Measurements from ENCODE around the gene AHCYL1. TPM values are rescaled to one million over a fixed set of nuclear protein-coding genes. Genes with fewer than 3 reads are reported as not detected.
"Not testable (repeated sequence)": the region's sequence is repeated elsewhere in the genome, so short reads cannot be mapped to it uniquely, and the experiment has no call there.

Gene AHCYL1
- total and polyA plus RNA-seq, 9 donors = 41.1 to 113 (median 85.8) TPM

DNA sequence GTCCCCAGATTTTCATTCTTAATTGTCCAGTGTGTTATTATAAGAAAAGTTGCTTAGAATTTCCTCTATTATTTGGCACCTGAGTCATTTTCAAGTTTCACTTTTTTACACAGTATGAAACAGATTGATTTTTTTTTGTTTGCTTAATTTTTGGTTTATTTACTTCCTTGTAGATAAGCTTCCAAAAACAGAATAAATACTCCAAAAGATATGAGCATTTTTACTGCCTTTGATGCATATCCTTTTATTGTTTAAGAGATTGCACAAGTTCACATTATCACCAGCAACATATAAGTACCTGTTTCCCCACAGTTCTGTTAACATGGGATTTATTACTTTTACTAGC lies 36.3 kb upstream of the AHCYL1 start:
- intact Hi-C loops (cut with DNase I) = no loop called here
- H3K27ac ChIP-seq = no peak overlapping the region
- no peaks in the 10 kb centered on the region for H3K36me3 ChIP-seq
- H3K27me3 ChIP-seq = no peaks in the 10 kb centered on the region
- no peaks in the 10 kb centered on the region for H3K9me3 ChIP-seq
- no peak for TF ChIP-seq POLR2A (IDR thresholded peaks at IDR 0.05)
- TF ChIP-seq EP300 (IDR thresholded peaks at IDR 0.05) = no peak
- TF ChIP-seq, protein P1, sequence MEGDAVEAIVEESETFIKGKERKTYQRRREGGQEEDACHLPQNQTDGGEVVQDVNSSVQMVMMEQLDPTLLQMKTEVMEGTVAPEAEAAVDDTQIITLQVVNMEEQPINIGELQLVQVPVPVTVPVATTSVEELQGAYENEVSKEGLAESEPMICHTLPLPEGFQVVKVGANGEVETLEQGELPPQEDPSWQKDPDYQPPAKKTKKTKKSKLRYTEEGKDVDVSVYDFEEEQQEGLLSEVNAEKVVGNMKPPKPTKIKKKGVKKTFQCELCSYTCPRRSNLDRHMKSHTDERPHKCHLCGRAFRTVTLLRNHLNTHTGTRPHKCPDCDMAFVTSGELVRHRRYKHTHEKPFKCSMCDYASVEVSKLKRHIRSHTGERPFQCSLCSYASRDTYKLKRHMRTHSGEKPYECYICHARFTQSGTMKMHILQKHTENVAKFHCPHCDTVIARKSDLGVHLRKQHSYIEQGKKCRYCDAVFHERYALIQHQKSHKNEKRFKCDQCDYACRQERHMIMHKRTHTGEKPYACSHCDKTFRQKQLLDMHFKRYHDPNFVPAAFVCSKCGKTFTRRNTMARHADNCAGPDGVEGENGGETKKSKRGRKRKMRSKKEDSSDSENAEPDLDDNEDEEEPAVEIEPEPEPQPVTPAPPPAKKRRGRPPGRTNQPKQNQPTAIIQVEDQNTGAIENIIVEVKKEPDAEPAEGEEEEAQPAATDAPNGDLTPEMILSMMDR (IDR thresholded peaks at IDR 0.05) = no peak
- no peak overlapping the region for H3K4me3 ChIP-seq
- no peak for DNase-seq
- H3K4me1 ChIP-seq (ENCODE audit: insufficient read depth) = no peaks in the 10 kb centered on the region

DNA sequence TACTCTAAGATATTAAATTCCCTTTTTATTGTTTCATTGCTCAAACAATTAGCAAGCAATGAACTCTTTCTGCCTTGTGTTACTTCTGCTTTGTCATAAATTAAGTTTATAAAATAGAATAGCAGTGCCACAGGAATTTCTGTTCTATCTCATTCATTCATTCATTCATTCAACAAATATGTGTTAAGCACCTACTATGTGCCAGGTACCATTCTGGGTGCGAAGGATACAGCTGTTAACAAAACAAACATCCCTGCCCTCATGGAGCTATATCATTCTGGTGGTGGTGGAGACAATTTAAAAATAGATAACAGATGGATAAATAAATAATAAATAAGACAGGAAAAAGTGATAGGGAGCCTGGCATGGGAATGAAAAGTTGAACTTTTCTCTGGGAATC lies 34.5 kb upstream of the AHCYL1 start:
- Histone ChIP-seq H3K4me1 (ENCODE audit: insufficient read depth) (no peaks in the 10 kb centered on the region), H3K9me3 (no peaks in the 10 kb centered on the region), H3K36me3 (no peaks in the 10 kb centered on the region), H3K27me3 (no peaks in the 10 kb centered on the region), H3K4me3 (no peak overlapping the region), H3K27ac (no peak overlapping the region)
- 76 to 80% (median 78%) methylated on average over 1 of the region's 1 CpG for WGBS, 3 donors
- DNase-seq = no peak
- intact Hi-C loops (cut with DNase I) = no loop called here
- TF ChIP-seq POLR2A (IDR thresholded peaks at IDR 0.05) = no peak
- TF ChIP-seq EP300 (IDR thresholded peaks at IDR 0.05) = no peak
- TF ChIP-seq, protein P1 (IDR thresholded peaks at IDR 0.05) = no peak

DNA sequence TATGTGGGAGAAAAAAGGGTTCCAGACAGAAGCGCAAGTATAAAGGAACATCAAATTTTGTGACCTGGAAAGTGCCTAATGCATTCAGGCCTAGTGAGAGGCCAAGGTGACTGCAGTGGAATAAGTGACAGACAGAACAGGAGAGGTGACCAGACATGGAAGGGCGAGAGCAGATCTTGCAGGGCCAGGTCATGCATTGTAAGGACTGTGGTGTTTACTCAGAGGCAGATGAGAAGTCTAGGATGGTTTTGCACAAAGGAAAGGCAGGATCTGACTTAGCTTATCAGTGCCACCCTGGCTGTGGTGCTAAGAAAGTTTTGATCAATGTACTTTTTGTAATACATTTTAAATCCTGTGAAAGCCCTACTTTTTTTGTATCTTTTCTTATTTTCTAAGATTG lies 34.1 kb upstream of the AHCYL1 start:
- Histone ChIP-seq H3K27me3 (no peaks in the 10 kb centered on the region), H3K27ac (no peak overlapping the region), H3K9me3 (no peaks in the 10 kb centered on the region), H3K36me3 (no peaks in the 10 kb centered on the region), H3K4me3 (no peak overlapping the region), H3K4me1 (ENCODE audit: insufficient read depth) (no peaks in the 10 kb centered on the region)
- DNase-seq = no peak
- intact Hi-C loops (cut with DNase I) = no loop called here
- 80 to 92% (median 85%) methylated on average over 2 of the region's 2 CpGs for WGBS, 3 donors
- TF ChIP-seq POLR2A (IDR thresholded peaks at IDR 0.05) = no peak
- TF ChIP-seq EP300 (IDR thresholded peaks at IDR 0.05) = no peak
- TF ChIP-seq, protein P1 (IDR thresholded peaks at IDR 0.05) = no peak

DNA sequence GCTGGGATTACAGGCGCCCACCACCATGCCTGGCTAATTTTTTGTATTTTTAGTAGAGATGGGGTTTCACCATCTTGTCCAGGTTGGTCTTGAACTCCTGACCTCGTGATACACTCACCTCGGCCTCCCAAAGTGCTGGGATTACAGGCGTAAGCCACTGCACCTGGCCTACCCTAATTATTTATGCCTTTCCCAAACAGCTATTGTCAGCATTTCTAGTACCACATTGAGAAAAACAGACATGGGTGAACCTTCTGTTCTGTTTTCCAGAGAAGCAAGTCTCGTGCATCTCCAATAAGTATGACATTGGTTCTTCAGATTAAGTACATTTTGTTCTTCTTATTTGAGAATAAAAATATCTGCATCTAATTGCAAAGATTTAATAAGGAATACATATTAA lies 33.1 kb upstream of the AHCYL1 start:
- H3K4me3 ChIP-seq; H3K27ac ChIP-seq; intact Hi-C loops (cut with DNase I); H3K4me1 ChIP-seq (ENCODE audit: insufficient read depth); DNase-seq; H3K27me3 ChIP-seq; H3K9me3 ChIP-seq; H3K36me3 ChIP-seq: not testable (repeated sequence)
- WGBS, 3 donors = 91 to 93% (median 92%) methylated on average over 5 of the region's 5 CpGs

DNA sequence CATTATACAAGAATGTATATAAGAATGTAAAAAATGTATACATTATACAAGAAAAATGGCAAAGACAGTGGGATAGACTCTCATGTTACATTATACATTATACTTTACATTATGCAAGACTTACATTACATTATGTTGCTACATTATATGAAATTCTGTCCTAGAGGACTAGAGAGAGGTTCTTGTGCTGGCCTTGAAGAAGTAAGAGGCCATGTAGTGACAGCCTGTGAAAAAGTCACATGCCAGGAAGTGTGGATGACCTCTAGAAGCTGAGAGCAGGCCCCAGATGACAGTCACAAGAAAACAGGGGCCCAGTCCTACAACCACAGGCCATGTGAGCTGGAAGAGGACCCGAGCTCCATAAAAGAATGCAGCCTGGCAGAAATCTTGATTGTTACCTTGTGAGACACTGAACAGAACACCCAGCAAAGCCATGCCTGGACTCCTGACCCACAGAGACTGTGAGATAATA lies 30.5 kb upstream of the AHCYL1 start:
- no peak for TF ChIP-seq EP300 (IDR thresholded peaks at IDR 0.05)
- TF ChIP-seq POLR2A (IDR thresholded peaks at IDR 0.05) = no peak
- TF ChIP-seq, protein P1 (IDR thresholded peaks at IDR 0.05) = no peak
- H3K4me1 ChIP-seq (ENCODE audit: insufficient read depth) = no peaks in the 10 kb centered on the region
- H3K27ac ChIP-seq = no peak overlapping the region
- no peaks in the 10 kb centered on the region for H3K36me3 ChIP-seq
- no peaks in the 10 kb centered on the region for H3K9me3 ChIP-seq
- DNase-seq = no peak
- 42 to 63% (median 58%) methylated on average over 1 of the region's 1 CpG for WGBS, 3 donors
- no peak overlapping the region for H3K4me3 ChIP-seq
- no peaks in the 10 kb centered on the region for H3K27me3 ChIP-seq
- intact Hi-C loops (cut with DNase I) = no loop called here
